K562 (cell line): ENCODE results near the gene POLD2. TPM values are rescaled to one million over a fixed set of nuclear protein-coding genes. Genes with fewer than 3 reads are reported as not detected.
A peak's percentile ranks its signal among the peaks of the same experiment; 100 is the strongest.

ENCODE experiments used
- CBX8 ChIP-seq: fragments of 200-600 bp; sonication (generic); IDR thresholded peaks from 2 replicates; pipeline ENCODE4 v1.6.1; 2012; ENCODE audit warnings: borderline replicate concordance, mixed run types, low read depth, mild to moderate bottlenecking, moderate library complexity, mixed read lengths, low read length, control low read depth, inconsistent platforms; ENCODE audit not compliant: poor library complexity, severe bottlenecking; ENCODE audit errors: extremely low read depth
- FOXJ3 ChIP-seq: sonication (generic); formaldehyde crosslinking; IDR thresholded peaks from 2 replicates; pipeline ENCODE4 v1.4.0; 2020; ENCODE audit warnings: mild to moderate bottlenecking, missing genetic modification reagents
- HDAC2 ChIP-seq: fragments of 450-650 bp; IDR thresholded peaks from 2 replicates; pipeline ENCODE4 v1.6.1; 2016; ENCODE audit warnings: mild to moderate bottlenecking
- MAFK ChIP-seq: IDR thresholded peaks from 2 replicates; pipeline ENCODE4 v1.6.1; 2011; ENCODE audit warnings: low read length, improper control_type of control experiment
- MGA ChIP-seq: fragments of 450-650 bp; IDR thresholded peaks from 2 replicates; pipeline ENCODE4 v1.6.1; 2016; ENCODE audit warnings: mild to moderate bottlenecking, moderate library complexity
- NBN ChIP-seq: fragments of 450-650 bp; IDR thresholded peaks from 2 replicates; pipeline ENCODE4 v1.6.1; 2016; ENCODE audit warnings: low read depth, mild to moderate bottlenecking
- OTX1 ChIP-seq: fragments of 450-650 bp; formaldehyde crosslinking; IDR thresholded peaks from 2 replicates; pipeline ENCODE4 v1.4.0; 2022; ENCODE audit warnings: mild to moderate bottlenecking
- PYGO2 ChIP-seq: fragments of 450-650 bp; IDR thresholded peaks from 2 replicates; pipeline ENCODE4 v1.6.1; 2016; ENCODE audit warnings: mild to moderate bottlenecking, missing genetic modification characterization, moderate library complexity, missing compliant biosample characterization
- RBM39 ChIP-seq: fragments of 200-400 bp; formaldehyde crosslinking; optimal IDR thresholded peaks from 2 replicates; pipeline ENCODE3; 2018; ENCODE audit warnings: low read depth, low read length
- RFX5 ChIP-seq: IDR thresholded peaks from 2 replicates; pipeline ENCODE4 v1.6.1; 2011; ENCODE audit warnings: low read depth, mild to moderate bottlenecking, improper control_type of control experiment, low read length
- SPI1 ChIP-seq: IDR thresholded peaks from 2 replicates; pipeline ENCODE4 v1.6.1; 2011; ENCODE audit warnings: low read depth, low read length, control low read depth, borderline replicate concordance
- ZNF143 ChIP-seq: sonication (generic); formaldehyde crosslinking; IDR thresholded peaks from 2 replicates; pipeline ENCODE4 v1.9.0; 2022; ENCODE audit warnings: mild to moderate bottlenecking, missing genetic modification reagents
- ZNF707 ChIP-seq: fragments of 250-450 bp; sonication (Bioruptor Pico); conservative IDR thresholded peaks from 2 replicates; pipeline ENCODE4 v1.8.0; 2022; ENCODE audit warnings: inconsistent platforms, mild to moderate bottlenecking, moderate library complexity
- polyA plus RNA-seq, 8 experiments: library from polyadenylated mRNA; depleted of rRNA in 4 of 8; stranded (reverse) in 5 of 8; unstranded in 3 of 8; fragments of >200 nt; fragmentation: Nextera tagmentation in 2 of 8; fragmentation: Illumina TruSeq in 1 of 8; extraction: Ambion mirVana in 2 of 8; extraction: Trizol in 1 of 8; gene quantifications; 2 replicates each; pipeline versions ENCODE4 v1.2.1 to v1.2.3, GENCODE V29; 2011 to 2014; ENCODE audit warnings: inconsistent platforms in 1 of 8, missing spikeins in 1 of 8
- total RNA-seq, 7 experiments: library from RNA; depleted of rRNA in 6 of 7; stranded (reverse); fragments of >200 nt in 6 of 7; fragmentation: Illumina TruSeq in 2 of 7; extraction: Trizol in 2 of 7; gene quantifications; 2 replicates each; pipeline versions ENCODE4 v1.2.1 to v1.2.3, GENCODE V29; 2011 to 2021; ENCODE audit warnings: low replicate concordance in 1 of 7
- TF ChIP-seq, protein P1 (sequence below): fragments of 250-450 bp; sonication (Bioruptor Pico); IDR thresholded peaks from 2 replicates; pipeline ENCODE4 v1.8.0; 2021; ENCODE audit warnings: mild to moderate bottlenecking, moderate library complexity
- TF ChIP-seq, protein P2 (sequence below): fragments of 450-650 bp; formaldehyde crosslinking; IDR thresholded peaks from 2 replicates; pipeline ENCODE4 v1.4.0; 2020; ENCODE audit warnings: mild to moderate bottlenecking, moderate library complexity

POLD2 gene
- total and polyA plus RNA-seq, 9 of the 15 experiments (the other 6 are each of a cell fraction or from before 2014, with no cell fraction given), result 29.7 to 259 (median 225) TPM

- TF ChIP-seq MGA (no peak), ZNF143 (CRISPR knock-in tag) (no peak), HDAC2 (peak; percentile 100), SPI1 (no peak), RFX5 (no peak), OTX1 (CRISPR knock-in tag) (no peak), ZNF707 (CRISPR knock-in tag) (no peak), RBM39 (no peak), MAFK (0 out of 2 replicates have a peak, but pooled peaks have one; percentile 9), CBX8 (no peak), PYGO2 (tag) (peak; percentile 74), FOXJ3 (CRISPR knock-in tag) (no peak), NBN (peak; percentile 61; the same call in 1 of the 2 replicates)
- TF ChIP-seq, protein P1, sequence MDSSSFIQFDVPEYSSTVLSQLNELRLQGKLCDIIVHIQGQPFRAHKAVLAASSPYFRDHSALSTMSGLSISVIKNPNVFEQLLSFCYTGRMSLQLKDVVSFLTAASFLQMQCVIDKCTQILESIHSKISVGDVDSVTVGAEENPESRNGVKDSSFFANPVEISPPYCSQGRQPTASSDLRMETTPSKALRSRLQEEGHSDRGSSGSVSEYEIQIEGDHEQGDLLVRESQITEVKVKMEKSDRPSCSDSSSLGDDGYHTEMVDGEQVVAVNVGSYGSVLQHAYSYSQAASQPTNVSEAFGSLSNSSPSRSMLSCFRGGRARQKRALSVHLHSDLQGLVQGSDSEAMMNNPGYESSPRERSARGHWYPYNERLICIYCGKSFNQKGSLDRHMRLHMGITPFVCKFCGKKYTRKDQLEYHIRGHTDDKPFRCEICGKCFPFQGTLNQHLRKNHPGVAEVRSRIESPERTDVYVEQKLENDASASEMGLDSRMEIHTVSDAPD (CRISPR knock-in tag), result no peak
- TF ChIP-seq, protein P2, sequence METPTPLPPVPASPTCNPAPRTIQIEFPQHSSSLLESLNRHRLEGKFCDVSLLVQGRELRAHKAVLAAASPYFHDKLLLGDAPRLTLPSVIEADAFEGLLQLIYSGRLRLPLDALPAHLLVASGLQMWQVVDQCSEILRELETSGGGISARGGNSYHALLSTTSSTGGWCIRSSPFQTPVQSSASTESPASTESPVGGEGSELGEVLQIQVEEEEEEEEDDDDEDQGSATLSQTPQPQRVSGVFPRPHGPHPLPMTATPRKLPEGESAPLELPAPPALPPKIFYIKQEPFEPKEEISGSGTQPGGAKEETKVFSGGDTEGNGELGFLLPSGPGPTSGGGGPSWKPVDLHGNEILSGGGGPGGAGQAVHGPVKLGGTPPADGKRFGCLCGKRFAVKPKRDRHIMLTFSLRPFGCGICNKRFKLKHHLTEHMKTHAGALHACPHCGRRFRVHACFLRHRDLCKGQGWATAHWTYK (CRISPR knock-in tag), result 0 out of 2 replicates have a peak, but pooled peaks have one; percentile 61
Measured at GRCh38 chr7:44081266-44081748, 42.0 kb downstream of the POLD2 start (continued).
